ENCODE data around the gene FARS2. TPM values are rescaled to one million over a fixed set of nuclear protein-coding genes. Genes with fewer than 3 reads are reported as not detected.

Gene FARS2
- polyA plus RNA-seq, 2 of the 4 experiments (the other 2 are of a cell fraction), result 12.9 to 17.5 TPM

GRCh38 chr6:5778906-5779305 lies 517.6 kb downstream of the FARS2 start:
- ChIA-PET POLR2A (no interaction called here), CTCF (interaction anchor here (1.0 kb wide), 1 partner anchor 22 kb away, joined by 3 read pairs; no protein-coding TSS in a partner anchor)
- Histone ChIP-seq H3K4me3 (no peak overlapping the region), H3K9me3 (no peaks in the 10 kb centered on the region), H3K4me1 (no peaks in the 10 kb centered on the region), H3K27ac (no peak overlapping the region), H3K4me2 (no peak overlapping the region)
- TF ChIP-seq SREBF2 (IDR thresholded peaks at IDR 0.05) (no peak), MYC (IDR thresholded peaks at IDR 0.05; ENCODE audit: borderline replicate concordance, low read length) (no peak), FOSB (CRISPR knock-in tag; IDR thresholded peaks at IDR 0.05) (no peak), ZC3H11A (IDR thresholded peaks at IDR 0.05) (no peak), JUNB (IDR thresholded peaks at IDR 0.05) (no peak), PHF8 (IDR thresholded peaks at IDR 0.05; ENCODE audit: borderline replicate concordance, low read depth) (no peak), RFX5 (IDR thresholded peaks at IDR 0.05) (no peak), POLR2A (IDR thresholded peaks at IDR 0.05; ENCODE audit: low read length) (no peak), RNF2 (IDR thresholded peaks at IDR 0.05; ENCODE audit: borderline replicate concordance, low read depth) (no peak), EHMT2 (IDR thresholded peaks at IDR 0.05; ENCODE audit: low read depth) (no peak), HOXB5 (CRISPR knock-in tag; IDR thresholded peaks at IDR 0.05) (no peak), FOXS1 (CRISPR knock-in tag; IDR thresholded peaks at IDR 0.05) (no peak), USF2 (IDR thresholded peaks at IDR 0.05) (no peak), HMGXB4 (CRISPR knock-in tag; IDR thresholded peaks at IDR 0.05; ENCODE audit: borderline replicate concordance) (no peak)
- 71% methylated on average over 3 of the region's 7 CpGs for WGBS (ENCODE audit: missing lambda C conversion rate)
- no peak for ATAC-seq
- no peak for FAIRE-seq
- no peak for DNase-seq (ENCODE audit: low read depth in 1 of 2, low spot score in 1 of 2)

- DNase-seq (ENCODE audit: low read depth in 1 of 2, low spot score in 1 of 2) (no peak), ATAC-seq (no peak), FAIRE-seq (no peak)
- no peaks in the 10 kb centered on the region for H3K4me1 ChIP-seq
- H3K4me3 ChIP-seq, result no peak overlapping the region
- CTCF ChIA-PET, result no interaction called here
- no peak for TF ChIP-seq MAFK (IDR thresholded peaks at IDR 0.05; ENCODE audit: partially characterized antibody)
- TF ChIP-seq RAD21 (conservative IDR thresholded peaks at IDR 0.05 in 1 of 2, IDR thresholded peaks at IDR 0.05 in 1 of 2), result no peak
- no peak for TF ChIP-seq ZSCAN20 (CRISPR knock-in tag; IDR thresholded peaks at IDR 0.05)
- TF ChIP-seq CBX8 (IDR thresholded peaks at IDR 0.05), result no peak
- TF ChIP-seq GATA3 (IDR thresholded peaks at IDR 0.05; ENCODE audit: borderline replicate concordance), result no peak
- TF ChIP-seq JUN (IDR thresholded peaks at IDR 0.05), result no peak
- no peak for TF ChIP-seq MAX (IDR thresholded peaks at IDR 0.05)
- TF ChIP-seq CTCF (IDR thresholded peaks at IDR 0.05), result no peak
- TF ChIP-seq EHF (CRISPR knock-in tag; IDR thresholded peaks at IDR 0.05), result no peak
- TF ChIP-seq ZFP36 (IDR thresholded peaks at IDR 0.05; ENCODE audit: borderline replicate concordance, partially characterized antibody), result no peak
- TF ChIP-seq HOXB13 (CRISPR knock-in tag; IDR thresholded peaks at IDR 0.05; ENCODE audit: low read depth), result no peak
- no peak for TF ChIP-seq CBX2 (IDR thresholded peaks at IDR 0.05; ENCODE audit: borderline replicate concordance, low read depth)
- no peak for TF ChIP-seq NPAS2 (CRISPR knock-in tag; IDR thresholded peaks at IDR 0.05; ENCODE audit: borderline replicate concordance)
- no peak for TF ChIP-seq NR3C1 (IDR thresholded peaks at IDR 0.05)
- TF ChIP-seq TP53 (CRISPR knock-in tag; IDR thresholded peaks at IDR 0.05), result no peak
- no peak for TF ChIP-seq KDM1A (IDR thresholded peaks at IDR 0.05; ENCODE audit: low read depth)
- TF ChIP-seq FOXS1 (CRISPR knock-in tag; IDR thresholded peaks at IDR 0.05), result no peak
- TF ChIP-seq CEBPB (IDR thresholded peaks at IDR 0.05), result no peak
- TF ChIP-seq PBX3 (IDR thresholded peaks at IDR 0.05), result no peak
- POLR2A ChIA-PET, result no interaction called here
- 86% methylated on average over 6 of the region's 6 CpGs for WGBS (ENCODE audit: missing lambda C conversion rate)
- H3K4me2 ChIP-seq, result no peak overlapping the region
- no peaks in the 10 kb centered on the region for H3K9me3 ChIP-seq
- no peak overlapping the region for H3K27ac ChIP-seq
Observed at GRCh38 chr6:5781019-5781418, 519.7 kb downstream of the FARS2 start.

Data from A549 (cell line).